GM21526 (cell line): ENCODE measurements around the gene FCN2.

ENCODE experiments used
- ATAC-seq: cut with Tn5 transposase; IDR thresholded peaks from one replicate; pipeline ENCODE4 v1.9.1; 2021; ENCODE audit warnings: moderate library complexity; ENCODE audit not compliant: unreplicated experiment, low FRiP score

Gene FCN2

GRCh38 chr9:134867917-134868750 is 12.5 kb upstream of the FCN2 start:
- no peak for ATAC-seq

GRCh38 chr9:134868751-134869553 is 11.7 kb upstream of the FCN2 start:
- ATAC-seq: no peak

DNA sequence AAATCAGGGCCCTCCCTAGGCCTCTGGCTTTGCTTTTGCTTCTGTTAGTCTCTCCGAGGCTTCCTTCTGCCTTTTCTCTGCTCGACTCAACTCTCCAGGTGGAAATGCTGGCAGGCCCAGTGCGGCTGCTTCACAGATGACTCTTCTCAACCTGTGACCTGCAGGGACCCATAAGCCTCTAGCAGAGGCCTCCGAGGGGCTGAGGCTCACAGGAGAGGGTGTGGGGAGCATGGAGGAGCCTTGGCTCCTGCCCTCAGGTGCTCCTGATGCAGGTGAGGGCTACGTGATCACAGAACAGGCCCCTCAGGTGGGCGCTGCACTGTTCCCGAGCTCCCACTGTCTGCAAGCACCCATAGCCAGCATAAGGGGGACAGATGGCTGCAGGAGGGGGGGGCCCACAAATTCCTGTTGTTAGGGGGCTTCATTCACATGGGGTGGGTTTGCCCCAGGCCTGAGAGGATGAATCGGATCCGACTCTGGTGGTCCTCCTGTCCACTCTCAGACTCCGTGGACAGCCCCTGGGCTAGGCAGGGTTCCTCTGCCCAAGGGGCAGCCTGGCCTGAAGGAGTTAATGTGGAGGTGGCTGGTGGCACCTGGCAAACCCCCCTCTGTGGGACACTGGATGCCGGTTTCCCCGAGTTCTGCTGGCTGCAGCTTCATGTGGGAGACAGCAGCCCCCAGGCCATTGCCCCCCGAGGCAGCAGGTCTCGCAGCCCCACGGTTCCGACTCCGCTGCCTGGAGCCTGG is 10.9 kb upstream of the FCN2 start:
- no peak for ATAC-seq

DNA sequence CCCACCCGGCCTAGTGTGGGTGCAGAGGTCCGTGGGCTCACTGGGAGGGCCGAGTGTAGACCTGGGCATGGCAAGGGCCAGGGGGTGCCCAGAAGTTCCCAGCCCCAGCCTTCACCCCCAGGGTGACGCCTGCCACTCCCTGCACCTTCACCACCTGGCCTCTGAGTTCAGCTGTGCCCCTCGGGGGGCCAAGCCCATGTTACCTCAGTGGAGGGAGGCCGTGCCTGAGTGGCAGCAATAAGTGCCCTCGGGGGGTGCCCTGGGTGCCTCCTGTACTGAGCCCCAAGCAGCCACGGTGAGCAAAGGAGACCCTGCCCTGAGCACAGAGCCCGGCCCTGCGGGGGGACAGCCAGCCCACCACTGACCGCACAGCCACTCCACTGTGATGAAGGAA is 10.3 kb upstream of the FCN2 start:
- ATAC-seq: no peak

DNA sequence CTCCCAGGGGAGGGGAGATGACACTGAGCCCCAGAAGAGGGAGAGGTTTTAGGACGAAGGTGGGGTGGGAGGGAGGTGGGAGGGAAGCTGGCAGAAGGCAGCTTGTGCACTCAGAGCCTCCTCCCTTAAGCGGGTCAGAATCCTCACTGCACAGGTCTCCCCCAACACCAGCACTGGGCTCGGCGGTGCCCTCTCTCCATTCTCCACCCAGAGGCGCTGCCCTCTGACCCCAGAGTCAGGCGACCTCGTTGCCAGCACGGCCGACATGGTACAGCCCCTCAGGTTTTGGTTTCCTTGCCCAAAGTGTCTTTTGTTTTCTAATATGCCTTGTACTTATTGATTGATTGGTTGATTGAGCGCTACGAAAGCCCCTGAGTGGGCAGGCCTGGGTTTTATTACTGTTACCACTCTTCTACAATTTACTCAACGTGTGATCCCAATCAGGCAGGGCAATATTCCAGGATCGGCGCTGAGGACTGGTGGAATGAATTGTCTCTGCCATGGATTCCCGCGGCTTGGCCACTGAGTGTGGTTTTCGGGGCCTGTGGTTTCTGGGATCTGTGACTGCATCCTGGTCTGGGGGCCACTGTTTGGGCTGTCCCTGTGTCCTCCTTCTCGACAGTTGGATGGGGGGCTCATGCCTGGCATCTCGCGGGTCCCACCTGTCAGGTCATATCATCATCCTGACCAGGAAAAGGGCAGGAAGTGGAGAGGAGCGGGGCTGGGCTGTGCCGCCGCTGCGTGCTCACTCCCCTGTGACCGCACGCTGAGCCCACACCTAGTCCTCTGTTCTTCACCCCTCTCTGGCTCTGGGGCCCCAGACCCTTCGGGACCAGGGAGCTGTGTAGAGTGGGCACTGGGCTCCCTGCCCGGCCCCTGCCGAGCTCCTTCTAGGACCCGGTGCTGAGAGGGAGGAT is 9.6 kb upstream of the FCN2 start:
- no peak for ATAC-seq

GRCh38 chr9:134871697-134872340 is 8.8 kb upstream of the FCN2 start:
- ATAC-seq: no peak

DNA sequence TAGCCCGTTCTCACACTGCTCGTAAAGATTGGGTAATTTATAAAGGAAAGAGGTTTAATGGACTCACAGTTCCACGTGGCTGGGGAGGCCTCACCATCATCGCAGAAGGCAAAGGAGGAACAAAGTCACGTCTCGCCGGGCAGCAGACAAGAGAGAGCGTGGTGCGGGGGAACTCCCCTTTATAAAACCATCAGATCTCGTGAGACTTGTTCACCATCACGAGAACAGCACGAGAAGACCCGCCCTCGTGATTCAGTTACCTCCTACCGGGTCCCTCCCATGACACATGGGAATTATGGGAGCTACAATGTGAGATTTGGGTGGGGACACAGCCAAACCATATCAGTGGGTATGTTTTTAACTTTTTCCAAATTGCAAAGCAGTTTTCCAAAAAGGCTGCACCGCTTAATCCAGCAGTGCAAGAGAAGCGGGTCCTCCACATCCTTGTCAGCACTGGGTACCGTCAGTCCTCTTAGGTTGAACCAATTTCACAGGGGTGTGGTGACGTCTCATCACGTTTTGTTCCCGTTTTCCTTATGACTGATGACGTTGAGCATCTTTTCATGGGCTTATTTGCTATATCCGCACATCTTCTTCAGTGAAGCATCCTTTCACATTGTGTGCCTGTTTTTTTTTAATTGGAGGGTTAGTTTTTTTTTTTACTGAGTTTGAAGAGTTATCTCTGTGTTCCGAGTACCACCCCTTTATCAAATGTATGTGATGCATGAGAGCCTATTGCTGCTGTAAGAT is 8.0 kb upstream of the FCN2 start:
- ATAC-seq: no peak

DNA sequence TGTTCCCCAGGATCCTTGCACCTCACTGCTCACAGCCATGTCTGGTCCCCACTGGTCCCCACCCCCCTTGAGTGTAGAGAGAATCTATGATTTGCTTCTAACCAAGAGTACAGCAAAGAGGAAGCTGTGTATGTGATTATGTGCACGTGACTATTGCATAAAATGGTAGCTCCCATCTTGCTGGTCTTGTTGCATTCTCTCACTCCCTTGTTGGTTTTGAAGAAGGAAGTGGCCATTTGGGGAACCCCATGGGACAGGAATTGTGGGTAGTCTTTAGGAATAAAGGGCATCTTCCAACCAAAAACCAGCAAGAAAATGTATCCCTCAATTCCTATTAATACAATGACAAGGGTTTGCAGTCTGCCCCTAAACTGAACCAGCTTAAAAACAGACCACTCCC is 5.2 kb upstream of the FCN2 start:
- no peak for ATAC-seq

- ATAC-seq: no peak
Measured at GRCh38 chr9:134877541-134877940, 3.1 kb upstream of the FCN2 start.

GRCh38 chr9:134879664-134880483 is 736 bp upstream of the FCN2 start:
- ATAC-seq: no peak

DNA sequence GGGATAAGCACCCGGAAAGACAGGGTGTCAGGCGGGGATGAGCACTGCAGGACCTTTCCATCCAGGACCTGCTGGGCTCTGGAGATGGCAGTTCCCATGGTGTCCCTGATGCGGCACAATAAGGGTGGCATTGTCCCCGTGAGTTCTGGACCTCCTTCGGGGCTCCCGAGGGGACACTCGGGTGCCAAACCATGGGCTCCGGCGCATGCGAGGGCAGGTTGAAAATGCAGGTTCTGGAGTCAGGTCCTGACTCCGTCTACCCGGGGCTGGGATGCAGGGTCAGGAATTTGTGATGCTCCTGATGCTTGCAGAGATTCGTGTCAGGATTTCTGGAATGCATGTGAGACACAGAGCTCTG is 682 bp downstream of the FCN2 start:
- no peak for ATAC-seq

DNA sequence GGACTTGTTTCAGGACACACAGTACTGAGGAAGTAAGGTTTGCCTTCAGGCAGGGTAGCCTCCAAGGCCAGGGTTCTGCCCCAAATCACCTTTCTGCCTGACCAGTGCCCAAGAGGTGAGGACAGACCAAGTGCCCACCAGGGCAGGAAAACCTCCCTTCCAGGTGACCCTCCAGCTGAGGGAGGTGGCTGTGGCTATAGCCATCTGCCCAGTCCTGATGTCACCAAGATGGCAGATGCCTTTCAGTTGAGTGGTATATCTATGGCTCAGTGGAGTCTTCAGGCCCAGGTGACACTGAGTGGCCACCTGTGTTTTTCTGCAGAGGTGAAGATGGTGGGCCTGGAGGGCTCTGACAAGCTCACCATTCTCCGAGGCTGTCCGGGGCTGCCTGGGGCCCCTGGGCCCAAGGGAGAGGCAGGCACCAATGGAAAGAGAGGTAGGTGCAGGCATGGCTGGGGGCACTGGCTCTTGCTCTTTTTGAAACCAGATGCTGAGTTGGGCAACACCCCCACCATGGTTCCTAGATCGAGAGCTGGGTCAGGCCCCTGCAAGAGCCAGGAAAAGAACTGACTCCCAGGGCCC is 1.7 kb downstream of the FCN2 start:
- ATAC-seq: no peak

- ATAC-seq: no peak
Measured at GRCh38 chr9:134883040-134883782, 2.6 kb downstream of the FCN2 start.

- no peak for ATAC-seq
Measured at GRCh38 chr9:134884492-134884891, 3.9 kb downstream of the FCN2 start.

GRCh38 chr9:134885001-134885678 is 4.5 kb downstream of the FCN2 start:
- ATAC-seq: no peak

DNA sequence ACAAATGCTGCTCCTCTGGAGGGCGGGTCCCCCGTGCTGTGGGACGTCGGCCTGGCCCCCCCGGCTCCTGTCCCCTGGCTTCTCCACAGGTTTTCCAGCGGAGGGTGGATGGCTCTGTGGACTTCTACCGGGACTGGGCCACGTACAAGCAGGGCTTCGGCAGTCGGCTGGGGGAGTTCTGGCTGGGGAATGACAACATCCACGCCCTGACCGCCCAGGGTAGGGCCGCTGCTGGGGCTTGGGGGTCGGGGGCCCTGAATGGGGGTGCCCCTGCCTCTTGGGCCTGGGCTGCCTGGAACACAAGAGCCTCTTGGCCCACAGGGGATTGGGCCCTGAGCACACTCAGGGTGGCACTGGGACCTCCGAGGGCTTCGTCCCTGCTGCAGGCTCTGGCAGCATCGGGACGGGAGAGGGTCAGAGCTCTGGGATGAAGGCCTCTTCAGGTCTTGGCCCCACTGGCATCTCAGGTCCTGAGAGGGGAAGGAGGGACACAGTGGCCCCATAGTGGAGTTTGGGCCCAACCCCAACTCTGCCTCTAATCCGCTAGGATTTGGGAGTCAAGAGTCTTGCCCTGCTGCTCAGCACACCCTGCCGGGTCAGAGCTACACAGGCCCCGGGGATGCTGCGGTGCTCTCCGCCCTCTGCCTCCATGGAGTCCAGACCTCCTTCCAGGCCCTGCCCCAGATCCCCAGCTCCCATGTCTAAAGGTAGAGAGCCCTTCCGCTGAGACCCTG is 5.2 kb downstream of the FCN2 start:
- ATAC-seq: no peak
